HG02870 (cell line): ENCODE results near the gene UTP11.
"Not testable (repeated sequence)": the region's sequence is repeated elsewhere in the genome, so short reads cannot be mapped to it uniquely, and the experiment has no call there.

Experiments used
- ATAC-seq: cut with Tn5 transposase; IDR thresholded peaks from one replicate; pipeline ENCODE4 v1.9.1; 2021; ENCODE audit warnings: mild to moderate bottlenecking, moderate library complexity; ENCODE audit not compliant: unreplicated experiment

UTP11 gene

GRCh38 chr1:38012363-38013226 lies at the start of gene UTP11:
TSS of gene UTP11 (plus strand) at chr1:38012734. CDS start at chr1:38012803, 69 bp downstream.
- peak; percentile 96 for ATAC-seq

GRCh38 chr1:37964106-37964505 lies 48.4 kb upstream of the UTP11 start:
- ATAC-seq, result not testable (repeated sequence)

- no peak for ATAC-seq
These were observed 47.2 kb upstream of the UTP11 start for GRCh38 chr1:37965301-37965700.

GRCh38 chr1:37973684-37974083 lies 38.9 kb upstream of the UTP11 start:
- ATAC-seq, result not testable (repeated sequence)

GRCh38 chr1:37974567-37974966 lies 38.0 kb upstream of the UTP11 start:
- ATAC-seq, result no peak

GRCh38 chr1:37975083-37975482 lies 37.5 kb upstream of the UTP11 start:
- ATAC-seq, result not testable (repeated sequence)

- no peak for ATAC-seq
These were observed 34.0 kb upstream of the UTP11 start for GRCh38 chr1:37978541-37978940.

GRCh38 chr1:37983546-37983945 lies 29.0 kb upstream of the UTP11 start:
- ATAC-seq, result no peak

GRCh38 chr1:37987679-37988078 lies 24.9 kb upstream of the UTP11 start:
- ATAC-seq, result no peak

GRCh38 chr1:37989361-37989930 lies 23.1 kb upstream of the UTP11 start:
- peak; percentile 23 for ATAC-seq

GRCh38 chr1:37994886-37995566 lies 17.5 kb upstream of the UTP11 start:
- no peak for ATAC-seq

GRCh38 chr1:37995751-37996345 lies 16.7 kb upstream of the UTP11 start:
- no peak for ATAC-seq

- ATAC-seq, result no peak
These were observed 15.1 kb upstream of the UTP11 start for GRCh38 chr1:37997256-37998088.

GRCh38 chr1:37998089-37998808 lies 14.3 kb upstream of the UTP11 start:
- ATAC-seq, result no peak

- ATAC-seq, result no peak
These were observed 13.6 kb upstream of the UTP11 start for GRCh38 chr1:37998913-37999429.

- ATAC-seq, result no peak
These were observed 12.9 kb upstream of the UTP11 start for GRCh38 chr1:37999430-38000232.

GRCh38 chr1:38000233-38000528 lies 12.4 kb upstream of the UTP11 start:
- ATAC-seq, result no peak

- ATAC-seq, result no peak
These were observed 11.7 kb upstream of the UTP11 start for GRCh38 chr1:38000529-38001455.
